H9 (cell line): ENCODE results near the gene IVL. TPM values are rescaled to one million over a fixed set of nuclear protein-coding genes. Genes with fewer than 3 reads are reported as not detected.
A peak's percentile ranks its signal among the peaks of the same experiment; 100 is the strongest.

Experiments used
- DNase-seq: peaks from one replicate; pipeline ENCODE4 v3.0.0-alpha.2; 2017
- H2AFZ ChIP-seq: one replicate; pipeline ENCODE4 v1.6.1; 2013; ENCODE audit warnings: mild to moderate bottlenecking, low read length, control low read depth, moderate library complexity
- H2AK5ac ChIP-seq: 2 replicates; pipeline ENCODE4 v1.6.1; 2013; ENCODE audit warnings: low read length, control low read depth, mixed read lengths; ENCODE audit not compliant: insufficient read length
- H2BK120ac ChIP-seq: one replicate; pipeline ENCODE4 v1.6.1; 2013; ENCODE audit warnings: low read depth, mild to moderate bottlenecking, low read length, control low read depth, inconsistent platforms; ENCODE audit not compliant: poor library complexity, severe bottlenecking
- H2BK12ac ChIP-seq: 2 replicates; pipeline ENCODE4 v1.6.1; 2013; ENCODE audit warnings: low read length, control low read depth, mixed read lengths, low read depth; ENCODE audit not compliant: insufficient read length
- H2BK15ac ChIP-seq: 2 replicates; pipeline ENCODE4 v1.6.1; 2013; ENCODE audit warnings: low read depth, low read length, control low read depth
- H2BK20ac ChIP-seq: one replicate; pipeline ENCODE4 v1.6.1; 2013; ENCODE audit warnings: low read depth, mild to moderate bottlenecking, low read length, control low read depth, inconsistent platforms; ENCODE audit not compliant: poor library complexity, severe bottlenecking
- H2BK5ac ChIP-seq: 2 replicates; pipeline ENCODE4 v1.6.1; 2013; ENCODE audit warnings: low read length, control low read depth, mixed read lengths; ENCODE audit not compliant: insufficient read length
- H3K14ac ChIP-seq: 2 replicates; pipeline ENCODE4 v1.6.1; 2013; ENCODE audit warnings: low read length, control low read depth; ENCODE audit not compliant: insufficient read depth
- H3K18ac ChIP-seq: 2 replicates; pipeline ENCODE4 v1.6.1; 2013; ENCODE audit warnings: low read depth, mild to moderate bottlenecking, mixed read lengths, low read length, control low read depth; ENCODE audit not compliant: insufficient read length
- H3K23ac ChIP-seq: 2 replicates; pipeline ENCODE4 v1.6.1; 2013; ENCODE audit warnings: low read length, control low read depth, mixed read lengths, low read depth; ENCODE audit not compliant: insufficient read length
- H3K23me2 ChIP-seq: 2 replicates; pipeline ENCODE4 v1.6.1; 2013; ENCODE audit warnings: low read depth, mild to moderate bottlenecking, mixed read lengths, low read length, control low read depth; ENCODE audit not compliant: insufficient read length, poor library complexity, severe bottlenecking
- H3K27ac ChIP-seq: 2 replicates; pipeline ENCODE4 v1.5.1; 2013; ENCODE audit warnings: low read length, control low read depth, mixed read lengths, low read depth; ENCODE audit not compliant: insufficient read length
- H3K27me3 ChIP-seq: 2 replicates; pipeline ENCODE4 v1.6.1; 2013; ENCODE audit warnings: low read length, control low read depth, inconsistent platforms; ENCODE audit not compliant: insufficient read depth
- H3K4ac ChIP-seq: 2 replicates; pipeline ENCODE4 v1.6.1; 2013; ENCODE audit warnings: low read depth, mild to moderate bottlenecking, control low read depth, inconsistent platforms, low read length, moderate library complexity
- H3K4me1 ChIP-seq: 2 replicates; pipeline ENCODE4 v1.6.1; 2013; ENCODE audit warnings: low read length, control low read depth, inconsistent platforms; ENCODE audit not compliant: insufficient read depth
- H3K4me2 ChIP-seq: 2 replicates; pipeline ENCODE4 v1.6.1; 2013; ENCODE audit warnings: low read length, control low read depth, mixed read lengths; ENCODE audit not compliant: insufficient read length, insufficient read depth
- H3K56ac ChIP-seq: 2 replicates; pipeline ENCODE4 v1.6.1; 2013; ENCODE audit warnings: low read depth, mild to moderate bottlenecking, mixed read lengths, low read length, control low read depth; ENCODE audit not compliant: insufficient read length
- H3K79me1 ChIP-seq: 2 replicates; pipeline ENCODE4 v1.6.1; 2013; ENCODE audit warnings: low read depth, mild to moderate bottlenecking, moderate library complexity, low read length, control low read depth, inconsistent platforms; ENCODE audit not compliant: insufficient read depth, poor library complexity, severe bottlenecking
- H3K79me2 ChIP-seq: 2 replicates; pipeline ENCODE4 v1.6.1; 2013; ENCODE audit warnings: low read length, control low read depth, inconsistent platforms; ENCODE audit not compliant: insufficient read depth
- H3K9ac ChIP-seq: 2 replicates; pipeline ENCODE4 v1.6.1; 2013; ENCODE audit warnings: low read length, control low read depth, mixed read lengths; ENCODE audit not compliant: insufficient read length; ENCODE audit errors: extremely low read depth
- H3K9me3 ChIP-seq: one replicate; pipeline ENCODE4 v1.6.1; 2013; ENCODE audit warnings: low read depth, low read length, inconsistent platforms; ENCODE audit not compliant: control insufficient read depth
- H3T11ph ChIP-seq: one replicate; pipeline ENCODE4 v1.6.1; 2013; ENCODE audit warnings: mild to moderate bottlenecking, low read length, control low read depth, inconsistent platforms
- H4K20me1 ChIP-seq: one replicate; pipeline ENCODE4 v1.6.1; 2013; ENCODE audit not compliant: control insufficient read depth, insufficient read length, insufficient read depth
- H4K5ac ChIP-seq: 2 replicates; pipeline ENCODE4 v1.6.1; 2013; ENCODE audit warnings: low read depth, mild to moderate bottlenecking, mixed read lengths, low read length, control low read depth; ENCODE audit not compliant: insufficient read length
- H4K8ac ChIP-seq: replicated peaks from 2 replicates; pipeline ENCODE4 v1.6.1; 2013; ENCODE audit warnings: low read length, control low read depth, mixed read lengths, low read depth; ENCODE audit not compliant: insufficient read length
- H4K91ac ChIP-seq: 2 replicates; pipeline ENCODE4 v1.6.1; 2013; ENCODE audit warnings: low read depth, mild to moderate bottlenecking, moderate library complexity, mixed read lengths, low read length, control low read depth; ENCODE audit not compliant: insufficient read length
- H3K27ac Mint-ChIP-seq, 3 experiments: 2 replicates in 2 of 3; 3 replicates in 1 of 3; pipeline ENCODE4 v1.8.0; 2020 to 2021; ENCODE audit warnings: mixed read lengths in 3 of 3, mild to moderate bottlenecking in 1 of 3, moderate library complexity in 1 of 3
- H3K27me3 Mint-ChIP-seq: 2 replicates; pipeline ENCODE4 v1.8.0; 2021; ENCODE audit warnings: low read depth, mild to moderate bottlenecking, moderate library complexity, mixed read lengths
- H3K36me3 Mint-ChIP-seq, 3 experiments: 2 replicates in 2 of 3; 3 replicates in 1 of 3; pipeline ENCODE4 v1.8.0; 2020 to 2021; ENCODE audit warnings: low read depth in 3 of 3, mixed read lengths in 3 of 3; ENCODE audit not compliant: insufficient read depth in 1 of 3
- H3K4me1 Mint-ChIP-seq, 2 experiments: 2 replicates each; pipeline ENCODE4 v1.8.0; 2020; ENCODE audit warnings: mixed read lengths in 2 of 2
- H3K4me3 Mint-ChIP-seq, 2 experiments: 2 replicates in 1 of 2; 3 replicates in 1 of 2; pipeline ENCODE4 v1.8.0; 2020 to 2021; ENCODE audit warnings: mild to moderate bottlenecking in 2 of 2, mixed read lengths in 2 of 2, moderate library complexity in 1 of 2
- H3K9me3 Mint-ChIP-seq, 2 experiments: 2 replicates in 1 of 2; 3 replicates in 1 of 2; pipeline ENCODE4 v1.8.0; 2020; ENCODE audit warnings: mild to moderate bottlenecking in 2 of 2, mixed read lengths in 2 of 2, moderate library complexity in 1 of 2
- CTCF ChIP-seq: fragments of 200-600 bp; sonication (generic); conservative IDR thresholded peaks from 3 replicates; pipeline ENCODE4 v1.8.0; 2021; ENCODE audit warnings: antibody characterized with exemption, mild to moderate bottlenecking
- WGBS: extraction: QIAGEN DNeasy Blood & Tissue Kit; methylation state at CpG from one replicate; pipeline ENCODE4 v1.1.7; 2013; ENCODE audit warnings: missing lambda C conversion rate, low lambda C conversion rate, mixed read lengths; ENCODE audit not compliant: insufficient read length; ENCODE audit errors: extremely low coverage; 5-methylcytosine and 5-hydroxymethylcytosine counted together
- total RNA-seq: library from RNA; stranded (reverse); gene quantifications from 2 replicates; pipeline ENCODE4 v1.2.1, GENCODE V29; 2021

The IVL gene
- total RNA-seq, 1 experiment from 2014 or later, result not detected

GRCh38 chr1:152869808-152870419 lies 38.4 kb upstream of the IVL start:
- no peak overlapping the region for H3K4me3 Mint-ChIP-seq
- H3K23me2 ChIP-seq, result no peaks in the 10 kb centered on the region

More at GRCh38 chr1:152869808-152870419, 38.4 kb upstream of the IVL start:
- Histone ChIP-seq H3K56ac (no peak overlapping the region), H3K14ac (no peak overlapping the region), H2AK5ac (no peak overlapping the region), H2AFZ (no peak overlapping the region), H3T11ph (no peak overlapping the region), H2BK5ac (no peak overlapping the region), H3K4ac (no peak overlapping the region), H4K20me1 (no peaks in the 10 kb centered on the region), H3K79me2 (no peaks in the 10 kb centered on the region), H2BK12ac (no peak overlapping the region), H2BK15ac (no peak overlapping the region), H4K5ac (no peak overlapping the region), H3K27ac (no peak overlapping the region), H3K79me1 (no peaks in the 10 kb centered on the region), H2BK120ac (no peak overlapping the region), H4K8ac (no peak overlapping the region), H3K9ac (no peak overlapping the region), H3K4me2 (no peak overlapping the region), H3K18ac (no peak overlapping the region), H3K4me1 (no peaks in the 10 kb centered on the region), H3K9me3 (peaks cover 11% of the 10 kb centered on the region), H3K23ac (no peak overlapping the region), H4K91ac (no peak overlapping the region), H2BK20ac (no peak overlapping the region), H3K27me3 (no peaks in the 10 kb centered on the region)
- Mint-ChIP-seq H3K27ac (no peak overlapping the region), H3K4me1 (no peaks in the 10 kb centered on the region), H3K27me3 (no peaks in the 10 kb centered on the region; the same call in 1 of the 2 replicates), H3K36me3 (no peaks in the 10 kb centered on the region), H3K9me3 (peaks cover 3 to 4% of the 10 kb centered on the region in 2 experiments; a peak in 4 of 5 replicates)
- peak; percentile 75 for TF ChIP-seq CTCF
- WGBS, result no CpG with 5 or more reads among the region's 9 CpGs
- DNase-seq, result peak; percentile 35
